Thyroid gland (tissue), 4 donors: ENCODE measurements around the gene TP73. TPM values are rescaled to one million over a fixed set of nuclear protein-coding genes. Genes with fewer than 3 reads are reported as not detected.

Experiments
- DNase-seq, 2 donors: peaks; one replicate each; pipeline ENCODE4 v3.0.0-alpha.2; 2019
- H3K27ac ChIP-seq, 3 donors: fragments of 200-600 bp; sonication (generic); 1 replicate in 2 of 3; 2 replicates in 1 of 3; pipeline ENCODE4 v1.5.1; 2016 to 2019; ENCODE audit warnings: mild to moderate bottlenecking in 1 of 3, moderate library complexity in 1 of 3
- H3K27me3 ChIP-seq: fragments of 200-600 bp; sonication (generic); one replicate; pipeline ENCODE4 v1.5.1; 2019
- H3K36me3 ChIP-seq, 2 donors: fragments of 200-600 bp; sonication (generic); one replicate each; pipeline ENCODE4 v1.5.1; 2016 to 2019
- H3K4me1 ChIP-seq, 2 donors: fragments of 200-600 bp; sonication (generic); one replicate each; pipeline ENCODE4 v1.5.1; 2017 to 2019
- H3K4me3 ChIP-seq, 3 donors: fragments of 200-600 bp; sonication (generic); replicated peaks in 1 of 3; 1 replicate in 2 of 3; 2 replicates in 1 of 3; pipeline ENCODE4 v1.5.1; 2016; ENCODE audit warnings: mild to moderate bottlenecking in 1 of 3
- H3K9me3 ChIP-seq: fragments of 200-600 bp; sonication (generic); one replicate; pipeline ENCODE4 v1.5.1; 2017
- CTCF ChIP-seq, 6 experiments: fragments of 200-600 bp in 3 of 6; fragments of 450-650 bp in 3 of 6; sonication (generic) in 3 of 6; IDR thresholded peaks; one replicate each; pipeline ENCODE4 v1.5.1; 2016 to 2019; ENCODE audit warnings: antibody characterized with exemption in 6 of 6, mild to moderate bottlenecking in 2 of 6, inconsistent platforms in 1 of 6, moderate library complexity in 1 of 6
- POLR2A ChIP-seq, 2 donors: fragments of 450-650 bp; IDR thresholded peaks; one replicate each; pipeline ENCODE4 v1.6.1; 2017; ENCODE audit warnings: antibody characterized with exemption in 2 of 2, mild to moderate bottlenecking in 2 of 2, moderate library complexity in 1 of 2
- WGBS, 2 donors: methylation state at CpG; one replicate each; pipeline ENCODE4 v1.1.5; 2017; 5-methylcytosine and 5-hydroxymethylcytosine counted together
- intact Hi-C: fragments of 100-400 bp; cut with DNase I; formaldehyde crosslinking; loops from one replicate; pipeline ENCODE4 v1.15.1; 2023
- total RNA-seq, 4 donors: library from RNA; depleted of rRNA; stranded (reverse); fragments of >200 nt; gene quantifications; one replicate each; pipeline ENCODE4 v1.2.3, GENCODE V29; 2016

Gene TP73
- total RNA-seq, 4 donors from 2014 or later, result 0.33 to 0.49 TPM; not detected in 2

- intact Hi-C loops, result no loop called here
- H3K9me3 ChIP-seq, result no peaks in the 10 kb centered on the region
- H3K27ac ChIP-seq, result no peak overlapping the region
- no peaks in the 10 kb centered on the region for H3K27me3 ChIP-seq
- 63 to 65% methylated on average over 22 to 24 of the region's 31 CpGs for WGBS, 2 donors
- H3K4me1 ChIP-seq, result no peaks in the 10 kb centered on the region
- no peaks in the 10 kb centered on the region for H3K36me3 ChIP-seq
- TF ChIP-seq CTCF (IDR thresholded peaks at IDR 0.05) (no peak), POLR2A (IDR thresholded peaks at IDR 0.05) (no peak)
- no peak overlapping the region for H3K4me3 ChIP-seq
- DNase-seq, result peak; percentile 41 to 43
Measured at GRCh38 chr1:3763351-3764125, 111.2 kb downstream of the TP73 start.

- no peak for DNase-seq
- no peaks in the 10 kb centered on the region for H3K36me3 ChIP-seq
- no peak overlapping the region for H3K4me3 ChIP-seq
- H3K9me3 ChIP-seq, result no peaks in the 10 kb centered on the region
- peaks cover 12 to 13% of the 10 kb centered on the region in 2 donors for H3K4me1 ChIP-seq
- H3K27ac ChIP-seq, result no peak overlapping the region
- TF ChIP-seq CTCF (IDR thresholded peaks at IDR 0.05) (no peak), POLR2A (IDR thresholded peaks at IDR 0.05) (no peak)
- WGBS, 2 donors, result 91% methylated on average over 16 to 17 of the region's 17 CpGs
- intact Hi-C loops, result no loop called here
- no peaks in the 10 kb centered on the region for H3K27me3 ChIP-seq
Measured at GRCh38 chr1:3767328-3767925, 115.1 kb downstream of the TP73 start.

GRCh38 chr1:3768811-3769390 is 116.6 kb downstream of the TP73 start:
- WGBS, 2 donors, result 91 to 92% methylated on average over 17 to 22 of the region's 22 CpGs
- no peak for TF ChIP-seq CTCF (IDR thresholded peaks at IDR 0.05)
- TF ChIP-seq POLR2A (IDR thresholded peaks at IDR 0.05), result no peak
- no peak for DNase-seq
- Histone ChIP-seq H3K27ac (no peak overlapping the region), H3K4me1 (peaks cover 18 to 25% of the 10 kb centered on the region in 2 donors), H3K27me3 (no peaks in the 10 kb centered on the region), H3K36me3 (no peaks in the 10 kb centered on the region), H3K4me3 (no peak overlapping the region), H3K9me3 (no peaks in the 10 kb centered on the region)
- intact Hi-C loops, result no loop called here

- Histone ChIP-seq H3K27me3 (no peaks in the 10 kb centered on the region), H3K27ac (no peak overlapping the region), H3K9me3 (no peaks in the 10 kb centered on the region), H3K36me3 (no peaks in the 10 kb centered on the region), H3K4me1 (peaks cover 22 to 37% of the 10 kb centered on the region in 2 donors), H3K4me3 (no peak overlapping the region)
- DNase-seq, result no peak
- intact Hi-C loops, result no loop called here
- WGBS, 2 donors, result 93 to 94% methylated on average over 13 to 15 of the region's 16 CpGs
- TF ChIP-seq CTCF (IDR thresholded peaks at IDR 0.05), result no peak
- TF ChIP-seq POLR2A (IDR thresholded peaks at IDR 0.05), result no peak
Measured at GRCh38 chr1:3770047-3770765, 117.9 kb downstream of the TP73 start.
